Astrocyte of the cerebellum (primary cell): Measurements from ENCODE around the gene LDB2.

Experiments used
- DNase-seq: peaks from one replicate; pipeline ENCODE4 v3.0.0-alpha.2; 2011; ENCODE audit warnings: low read depth
- H3K4me3 ChIP-seq: 2 replicates; pipeline ENCODE4 v1.5.1; 2011; ENCODE audit warnings: mild to moderate bottlenecking, low read depth, low read length, moderate library complexity
- CTCF ChIP-seq: IDR thresholded peaks from 2 replicates; pipeline ENCODE4 v1.5.1; 2012; ENCODE audit warnings: low read length, low read depth, moderate library complexity, mild to moderate bottlenecking; ENCODE audit errors: missing control alignments
- in situ Hi-C: cut with HindIII; loops from 2 replicates; pipeline ENCODE4 v1.10.0; 2017; ENCODE audit warnings: low sequenced_read_pairs

The LDB2 gene

GRCh38 chr4:16728849-16729248 lies 169.6 kb downstream of the LDB2 start:
- no peak overlapping the region for H3K4me3 ChIP-seq
- TF ChIP-seq CTCF = no peak
- DNase-seq = no peak
- in situ Hi-C loops = no loop called here

- in situ Hi-C loops = no loop called here
- no peak for DNase-seq
Observed at GRCh38 chr4:16728111-16728510, 170.3 kb downstream of the LDB2 start.

GRCh38 chr4:16727218-16727617 lies 171.2 kb downstream of the LDB2 start:
- in situ Hi-C loops = no loop called here
- DNase-seq = no peak
- H3K4me3 ChIP-seq = no peak overlapping the region
- TF ChIP-seq CTCF = no peak

More at GRCh38 chr4:16728111-16728510, 170.3 kb downstream of the LDB2 start:
- TF ChIP-seq CTCF = no peak
- no peak overlapping the region for H3K4me3 ChIP-seq

- in situ Hi-C loops = no loop called here
- no peak for TF ChIP-seq CTCF
- DNase-seq = no peak
- no peak overlapping the region for H3K4me3 ChIP-seq
Observed at GRCh38 chr4:16726368-16727050, 171.9 kb downstream of the LDB2 start.

- in situ Hi-C loops = no loop called here
- DNase-seq = no peak
- no peak overlapping the region for H3K4me3 ChIP-seq
- TF ChIP-seq CTCF = no peak
Observed at GRCh38 chr4:16725252-16725651, 173.2 kb downstream of the LDB2 start.

- in situ Hi-C loops = no loop called here
- no peak overlapping the region for H3K4me3 ChIP-seq
Observed at GRCh38 chr4:16722416-16722815, 176.0 kb downstream of the LDB2 start.

More at GRCh38 chr4:16722416-16722815, 176.0 kb downstream of the LDB2 start:
- no peak for TF ChIP-seq CTCF
- DNase-seq = no peak
